ENCODE data around the gene NTM. TPM values are rescaled to one million over a fixed set of nuclear protein-coding genes. Genes with fewer than 3 reads are reported as not detected.
A peak's percentile ranks its signal among the peaks of the same experiment; 100 is the strongest.

Gene NTM
- total RNA-seq, 2 donors from 2014 or later, result 19.1 to 44.7 TPM

GRCh38 chr11:131498631-131499160, 128.3 kb downstream of the NTM start:
- H3K4me1 ChIP-seq, result peaks cover 0 to 8% of the 10 kb centered on the region in 2 donors
- no peak overlapping the region for H3K4me3 ChIP-seq
- DNase-seq (ENCODE audit: low spot score), result no peak
- H3K9me3 ChIP-seq, result no peaks in the 10 kb centered on the region
- no peaks in the 10 kb centered on the region for H3K36me3 ChIP-seq
- peak overlapping the region in 1 of 2 donors; percentile 29 for H3K27ac ChIP-seq
- no peaks in the 10 kb centered on the region for H3K27me3 ChIP-seq
- no peak for TF ChIP-seq CTCF (IDR thresholded peaks at IDR 0.05)

- H3K36me3 ChIP-seq, result no peaks in the 10 kb centered on the region
- DNase-seq (ENCODE audit: low spot score), result no peak
- no peak for TF ChIP-seq CTCF (IDR thresholded peaks at IDR 0.05)
- H3K27me3 ChIP-seq, result no peaks in the 10 kb centered on the region
- peaks cover 0 to 8% of the 10 kb centered on the region in 2 donors for H3K4me1 ChIP-seq
- H3K4me3 ChIP-seq, result no peak overlapping the region
- H3K27ac ChIP-seq, result no peak overlapping the region
- H3K9me3 ChIP-seq, result no peaks in the 10 kb centered on the region
These were observed 128.8 kb downstream of the NTM start for GRCh38 chr11:131499199-131499598.

GRCh38 chr11:131503017-131503416, 132.6 kb downstream of the NTM start:
- H3K9me3 ChIP-seq, result no peaks in the 10 kb centered on the region
- H3K27ac ChIP-seq, result no peak overlapping the region
- DNase-seq (ENCODE audit: low spot score), result no peak
- H3K36me3 ChIP-seq, result no peaks in the 10 kb centered on the region
- no peaks in the 10 kb centered on the region for H3K4me1 ChIP-seq
- no peak overlapping the region for H3K4me3 ChIP-seq
- TF ChIP-seq CTCF (IDR thresholded peaks at IDR 0.05), result no peak
- H3K27me3 ChIP-seq, result no peaks in the 10 kb centered on the region

GRCh38 chr11:131504199-131504949, 134.0 kb downstream of the NTM start:
- DNase-seq (ENCODE audit: low spot score), result no peak
- H3K27ac ChIP-seq, result no peak overlapping the region
- no peaks in the 10 kb centered on the region for H3K9me3 ChIP-seq
- H3K36me3 ChIP-seq, result no peaks in the 10 kb centered on the region
- H3K27me3 ChIP-seq, result no peaks in the 10 kb centered on the region
- H3K4me3 ChIP-seq, result no peak overlapping the region
- no peaks in the 10 kb centered on the region for H3K4me1 ChIP-seq
- TF ChIP-seq CTCF (IDR thresholded peaks at IDR 0.05), result peak in 1 of 2 donors; percentile 46

GRCh38 chr11:131506348-131506747, 135.9 kb downstream of the NTM start:
- Histone ChIP-seq H3K4me1 (no peaks in the 10 kb centered on the region), H3K27ac (no peak overlapping the region), H3K36me3 (no peaks in the 10 kb centered on the region), H3K9me3 (no peaks in the 10 kb centered on the region), H3K27me3 (no peaks in the 10 kb centered on the region), H3K4me3 (no peak overlapping the region)
- TF ChIP-seq CTCF (IDR thresholded peaks at IDR 0.05), result no peak
- no peak for DNase-seq (ENCODE audit: low spot score)
